ENCODE data around the gene CD47.

The CD47 gene

DNA sequence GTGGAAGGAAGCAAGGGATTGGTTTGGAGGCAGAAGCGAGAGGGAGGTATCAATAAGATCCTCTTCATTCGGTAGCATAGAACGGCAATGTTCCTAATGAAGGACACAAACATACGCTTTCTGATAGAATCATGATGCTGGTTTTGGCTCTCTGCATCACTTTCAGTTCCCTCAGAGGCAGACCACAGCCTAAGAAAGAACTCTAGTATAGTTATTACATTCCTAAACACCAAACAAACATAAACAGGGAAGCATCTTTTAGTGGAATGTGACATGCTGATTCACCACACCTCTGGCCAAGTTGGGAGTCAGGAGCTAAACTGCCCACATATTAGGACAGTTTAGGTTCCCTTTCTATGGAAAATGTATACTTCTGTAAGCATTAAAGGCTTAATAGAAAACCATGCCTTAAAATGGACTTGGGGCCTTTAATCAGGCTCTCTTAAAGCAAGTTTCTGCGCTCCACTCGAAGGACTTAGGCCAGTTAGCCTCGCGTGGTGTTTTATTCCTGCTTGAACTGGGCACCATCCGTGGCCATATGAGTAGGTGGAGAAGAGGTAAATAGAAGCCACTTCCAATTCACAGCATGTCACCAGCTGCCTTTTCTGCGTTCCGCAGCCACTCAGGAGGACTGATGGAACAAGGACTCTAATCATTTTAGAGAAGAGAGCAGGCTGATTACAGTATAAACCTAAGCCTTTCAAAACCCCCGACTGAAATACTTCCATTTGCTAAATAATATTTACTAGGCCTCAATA, 53.7 kb downstream of the CD47 start:
- Histone ChIP-seq H3K9ac (ENCODE audit: low read length) (no peak overlapping the region), H3K4me1 (ENCODE audit: low read length) (peaks cover 15% of the 10 kb centered on the region), H3K79me2 (ENCODE audit: low read length) (no peaks in the 10 kb centered on the region), H3K27me3 (ENCODE audit: low read depth, low read length) (no peaks in the 10 kb centered on the region), H4K20me1 (ENCODE audit: insufficient read depth, low read length) (no peaks in the 10 kb centered on the region), H3K4me2 (ENCODE audit: low read length) (no peak overlapping the region), H3K36me3 (replicated peaks; ENCODE audit: low read depth, low read length) (peaks cover 4% of the 10 kb centered on the region), H3K27ac (ENCODE audit: low read length) (no peak overlapping the region), H2AFZ (ENCODE audit: low read depth, low read length) (no peak overlapping the region), H3K4me3 (ENCODE audit: low read length) (no peak overlapping the region), H3K9me3 (ENCODE audit: insufficient read depth, low read length) (no peaks in the 10 kb centered on the region)
- TF ChIP-seq, protein P1, sequence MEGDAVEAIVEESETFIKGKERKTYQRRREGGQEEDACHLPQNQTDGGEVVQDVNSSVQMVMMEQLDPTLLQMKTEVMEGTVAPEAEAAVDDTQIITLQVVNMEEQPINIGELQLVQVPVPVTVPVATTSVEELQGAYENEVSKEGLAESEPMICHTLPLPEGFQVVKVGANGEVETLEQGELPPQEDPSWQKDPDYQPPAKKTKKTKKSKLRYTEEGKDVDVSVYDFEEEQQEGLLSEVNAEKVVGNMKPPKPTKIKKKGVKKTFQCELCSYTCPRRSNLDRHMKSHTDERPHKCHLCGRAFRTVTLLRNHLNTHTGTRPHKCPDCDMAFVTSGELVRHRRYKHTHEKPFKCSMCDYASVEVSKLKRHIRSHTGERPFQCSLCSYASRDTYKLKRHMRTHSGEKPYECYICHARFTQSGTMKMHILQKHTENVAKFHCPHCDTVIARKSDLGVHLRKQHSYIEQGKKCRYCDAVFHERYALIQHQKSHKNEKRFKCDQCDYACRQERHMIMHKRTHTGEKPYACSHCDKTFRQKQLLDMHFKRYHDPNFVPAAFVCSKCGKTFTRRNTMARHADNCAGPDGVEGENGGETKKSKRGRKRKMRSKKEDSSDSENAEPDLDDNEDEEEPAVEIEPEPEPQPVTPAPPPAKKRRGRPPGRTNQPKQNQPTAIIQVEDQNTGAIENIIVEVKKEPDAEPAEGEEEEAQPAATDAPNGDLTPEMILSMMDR (IDR thresholded peaks at IDR 0.05; ENCODE audit: low read depth, low read length), result no peak
- no peak for TF ChIP-seq EZH2phosphoT487 (IDR thresholded peaks at IDR 0.05; ENCODE audit: low read depth)

DNA sequence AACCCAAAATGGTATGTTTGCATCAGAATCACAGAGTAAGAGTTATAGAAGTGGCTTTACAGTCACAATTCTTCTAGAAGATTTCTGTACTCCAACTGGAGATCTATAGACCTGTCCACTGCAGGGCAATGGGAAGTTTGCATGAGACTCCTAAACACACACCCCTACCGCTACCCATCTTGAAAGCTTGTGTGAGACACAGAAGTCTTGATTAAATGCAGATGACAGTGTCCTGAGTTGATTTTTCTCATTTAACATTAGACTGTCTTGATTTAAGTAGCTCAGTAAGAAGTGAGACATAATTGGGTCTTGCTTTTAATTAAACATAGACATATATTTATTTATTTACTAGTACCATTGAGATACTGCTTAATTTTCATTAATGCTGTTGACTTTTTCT, 54.4 kb downstream of the CD47 start:
- no peak overlapping the region for H3K9ac ChIP-seq (ENCODE audit: low read length)
- H3K4me2 ChIP-seq (ENCODE audit: low read length), result no peak overlapping the region
- no peak overlapping the region for H3K27ac ChIP-seq (ENCODE audit: low read length)

DNA sequence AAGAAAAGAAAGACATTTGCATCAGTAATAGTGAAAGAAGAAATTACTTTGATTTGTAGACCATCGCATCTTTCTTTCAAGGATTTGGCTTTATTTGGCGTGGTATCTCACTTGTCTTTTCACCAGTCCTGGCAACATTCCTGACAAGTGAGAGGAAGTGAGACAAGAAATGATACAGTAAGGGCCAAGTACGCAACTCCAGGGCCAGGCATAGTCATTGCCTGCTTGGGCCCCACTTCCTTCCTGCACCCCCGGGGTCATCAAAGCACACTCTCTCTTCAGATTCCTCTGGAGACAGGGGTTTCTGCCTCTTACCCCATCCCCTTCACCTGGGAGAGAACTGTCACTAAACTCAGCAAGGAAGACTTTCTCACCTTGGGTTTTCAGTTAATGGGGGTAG, 55.1 kb downstream of the CD47 start:
- H3K9ac ChIP-seq (ENCODE audit: low read length), result no peak overlapping the region
- H3K27ac ChIP-seq (ENCODE audit: low read length), result no peak overlapping the region
- peaks cover 15% of the 10 kb centered on the region for H3K4me1 ChIP-seq (ENCODE audit: low read length)
- no peaks in the 10 kb centered on the region for H3K9me3 ChIP-seq (ENCODE audit: insufficient read depth, low read length)
- no peak overlapping the region for H2AFZ ChIP-seq (ENCODE audit: low read depth, low read length)
- no peaks in the 10 kb centered on the region for H3K79me2 ChIP-seq (ENCODE audit: low read length)
- no peak for TF ChIP-seq EZH2phosphoT487 (IDR thresholded peaks at IDR 0.05; ENCODE audit: low read depth)
- TF ChIP-seq, protein P1 (IDR thresholded peaks at IDR 0.05; ENCODE audit: low read depth, low read length), result no peak
- H3K27me3 ChIP-seq (ENCODE audit: low read depth, low read length), result no peaks in the 10 kb centered on the region
- H3K4me2 ChIP-seq (ENCODE audit: low read length), result no peak overlapping the region
- no peak overlapping the region for H3K4me3 ChIP-seq (ENCODE audit: low read length)
- H4K20me1 ChIP-seq (ENCODE audit: insufficient read depth, low read length), result no peaks in the 10 kb centered on the region
- H3K36me3 ChIP-seq (replicated peaks; ENCODE audit: low read depth, low read length), result no peaks in the 10 kb centered on the region

More for the DNA sequence above, 54.4 kb downstream of the CD47 start:
- Histone ChIP-seq H3K4me3 (ENCODE audit: low read length) (no peak overlapping the region), H3K4me1 (ENCODE audit: low read length) (peaks cover 15% of the 10 kb centered on the region), H3K79me2 (ENCODE audit: low read length) (no peaks in the 10 kb centered on the region), H2AFZ (ENCODE audit: low read depth, low read length) (no peak overlapping the region), H3K27me3 (ENCODE audit: low read depth, low read length) (no peaks in the 10 kb centered on the region), H3K9me3 (ENCODE audit: insufficient read depth, low read length) (no peaks in the 10 kb centered on the region), H4K20me1 (ENCODE audit: insufficient read depth, low read length) (no peaks in the 10 kb centered on the region), H3K36me3 (replicated peaks; ENCODE audit: low read depth, low read length) (no peaks in the 10 kb centered on the region)
- TF ChIP-seq, protein P1 (IDR thresholded peaks at IDR 0.05; ENCODE audit: low read depth, low read length), result no peak
- no peak for TF ChIP-seq EZH2phosphoT487 (IDR thresholded peaks at IDR 0.05; ENCODE audit: low read depth)

DNA sequence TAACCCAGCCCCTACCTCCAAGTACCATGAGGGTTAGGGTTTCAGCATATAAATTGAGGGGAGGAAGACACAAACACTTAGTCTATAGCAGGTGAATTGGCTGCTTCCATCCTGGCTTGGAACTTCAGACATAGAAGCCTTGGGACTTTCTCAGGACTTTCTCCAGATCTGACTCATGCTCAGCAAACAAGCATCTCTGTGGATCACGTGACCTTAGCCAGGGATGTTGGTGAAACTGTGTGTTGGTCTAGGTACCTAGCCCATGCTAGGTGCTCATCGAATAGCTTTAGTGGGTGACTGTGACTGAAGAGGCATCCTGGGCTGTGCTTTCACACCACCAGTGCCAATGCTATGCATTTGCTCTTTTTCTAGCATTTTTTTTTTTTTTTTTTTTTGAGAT, 58.9 kb downstream of the CD47 start:
- Histone ChIP-seq H3K4me2 (ENCODE audit: low read length) (no peak overlapping the region), H4K20me1 (ENCODE audit: insufficient read depth, low read length) (no peaks in the 10 kb centered on the region), H3K79me2 (ENCODE audit: low read length) (no peaks in the 10 kb centered on the region), H3K27ac (ENCODE audit: low read length) (no peak overlapping the region), H3K9me3 (ENCODE audit: insufficient read depth, low read length) (no peaks in the 10 kb centered on the region), H3K36me3 (replicated peaks; ENCODE audit: low read depth, low read length) (no peaks in the 10 kb centered on the region), H2AFZ (ENCODE audit: low read depth, low read length) (no peak overlapping the region), H3K4me1 (ENCODE audit: low read length) (peaks cover 10% of the 10 kb centered on the region), H3K4me3 (ENCODE audit: low read length) (no peak overlapping the region), H3K27me3 (ENCODE audit: low read depth, low read length) (no peaks in the 10 kb centered on the region), H3K9ac (ENCODE audit: low read length) (no peak overlapping the region)
- TF ChIP-seq, protein P1 (IDR thresholded peaks at IDR 0.05; ENCODE audit: low read depth, low read length), result no peak
- TF ChIP-seq EZH2phosphoT487 (IDR thresholded peaks at IDR 0.05; ENCODE audit: low read depth), result no peak

Measured in OCI-LY3 (cell line).